Liver (tissue), 9 donors: Measurements from ENCODE around the gene DCAF11. TPM values are rescaled to one million over a fixed set of nuclear protein-coding genes. Genes with fewer than 3 reads are reported as not detected.

Experiments
- DNase-seq: peaks from one replicate; pipeline ENCODE4 v3.0.0-alpha.2; 2017; ENCODE audit warnings: low spot score
- H3K27ac ChIP-seq, 2 donors: one replicate each; pipeline ENCODE4 v1.7.0; 2013; ENCODE audit warnings: inconsistent platforms in 2 of 2, low read length in 2 of 2, control low read depth in 1 of 2, low read depth in 1 of 2, mild to moderate bottlenecking in 1 of 2
- H3K27me3 ChIP-seq, 4 donors: one replicate each; pipeline versions ENCODE4 v1.6.1 to v1.7.0; 2013; ENCODE audit warnings: low read length in 3 of 4, inconsistent platforms in 1 of 4, mild to moderate bottlenecking in 1 of 4, moderate library complexity in 1 of 4; ENCODE audit not compliant: control insufficient read depth in 4 of 4, insufficient read depth in 4 of 4
- H3K36me3 ChIP-seq, 4 donors: one replicate each; pipeline versions ENCODE4 v1.6.1 to v1.7.0; 2013; ENCODE audit warnings: low read length in 3 of 4, mild to moderate bottlenecking in 3 of 4, low read depth in 1 of 4, moderate library complexity in 1 of 4; ENCODE audit not compliant: control insufficient read depth in 4 of 4, insufficient read depth in 3 of 4
- H3K4me1 ChIP-seq, 4 donors: one replicate each; pipeline versions ENCODE4 v1.6.1 to v1.7.0; 2013; ENCODE audit warnings: low read length in 3 of 4, mild to moderate bottlenecking in 3 of 4, moderate library complexity in 1 of 4; ENCODE audit not compliant: control insufficient read depth in 4 of 4, insufficient read depth in 4 of 4
- H3K4me3 ChIP-seq, 3 donors: one replicate each; pipeline versions ENCODE4 v1.6.1 to v1.7.0; 2013; ENCODE audit warnings: low read length in 3 of 3, control low read depth in 1 of 3, low read depth in 1 of 3, mild to moderate bottlenecking in 1 of 3
- H3K9ac ChIP-seq, 2 donors: one replicate each; pipeline ENCODE4 v1.7.0; 2013; ENCODE audit warnings: low read length in 2 of 2, mild to moderate bottlenecking in 2 of 2, moderate library complexity in 2 of 2, control low read depth in 1 of 2, low read depth in 1 of 2
- H3K9me3 ChIP-seq, 4 donors: one replicate each; pipeline versions ENCODE4 v1.6.1 to v1.7.0; 2013; ENCODE audit warnings: low read length in 3 of 4; ENCODE audit not compliant: control insufficient read depth in 4 of 4
- ATF3 ChIP-seq: IDR thresholded peaks from 2 replicates; pipeline ENCODE4 v1.6.1; 2016; ENCODE audit warnings: antibody characterized with exemption
- CTCF ChIP-seq: fragments of 150-350 bp; IDR thresholded peaks from 2 replicates; pipeline ENCODE4 v1.5.1; 2017; ENCODE audit warnings: improper control_type of control experiment, low read depth, low read length; ENCODE audit not compliant: missing input control
- FOXA2 ChIP-seq: IDR thresholded peaks from 2 replicates; pipeline ENCODE4 v1.6.1; 2016; ENCODE audit warnings: antibody characterized with exemption
- GABPA ChIP-seq, 2 donors: IDR thresholded peaks in 1 of 2; conservative IDR thresholded peaks in 1 of 2; 2 replicates each; pipeline ENCODE4 v1.6.1; 2016; ENCODE audit warnings: antibody characterized with exemption in 2 of 2, mild to moderate bottlenecking in 1 of 2, moderate library complexity in 1 of 2
- JUND ChIP-seq, 2 donors: IDR thresholded peaks; 2 replicates each; pipeline ENCODE4 v1.6.1; 2016; ENCODE audit warnings: antibody characterized with exemption in 2 of 2
- MAX ChIP-seq: IDR thresholded peaks from 2 replicates; pipeline ENCODE4 v1.6.1; 2016; ENCODE audit warnings: antibody characterized with exemption
- NR2F2 ChIP-seq: IDR thresholded peaks from 2 replicates; pipeline ENCODE4 v1.6.1; 2016; ENCODE audit warnings: antibody characterized with exemption
- RAD21 ChIP-seq, 2 donors: IDR thresholded peaks; 2 replicates each; pipeline ENCODE4 v1.6.1; 2016; ENCODE audit warnings: antibody characterized with exemption in 2 of 2, mild to moderate bottlenecking in 2 of 2
- REST ChIP-seq: IDR thresholded peaks from 2 replicates; pipeline ENCODE4 v1.6.1; 2016; ENCODE audit warnings: antibody characterized with exemption, mild to moderate bottlenecking
- RXRA ChIP-seq, 2 donors: IDR thresholded peaks; 2 replicates each; pipeline ENCODE4 v1.6.1; 2017 to 2018; ENCODE audit warnings: antibody characterized with exemption in 2 of 2, mild to moderate bottlenecking in 1 of 2
- SP1 ChIP-seq: IDR thresholded peaks from 2 replicates; pipeline ENCODE4 v1.6.1; 2018; ENCODE audit warnings: antibody characterized with exemption, mild to moderate bottlenecking
- TAF1 ChIP-seq: conservative IDR thresholded peaks from 2 replicates; pipeline ENCODE4 v1.6.1; 2016; ENCODE audit warnings: antibody characterized with exemption, mild to moderate bottlenecking
- YY1 ChIP-seq: IDR thresholded peaks from 2 replicates; pipeline ENCODE4 v1.6.1; 2016; ENCODE audit warnings: antibody characterized with exemption, mild to moderate bottlenecking
- ZBTB33 ChIP-seq: IDR thresholded peaks from 2 replicates; pipeline ENCODE4 v1.6.1; 2016; ENCODE audit warnings: antibody characterized with exemption
- WGBS: extraction: QIAGEN DNeasy Blood & Tissue Kit; methylation state at CpG from one replicate; pipeline ENCODE4 v1.1.7; 2013; 5-methylcytosine and 5-hydroxymethylcytosine counted together
- polyA plus RNA-seq, 2 donors: library from polyadenylated mRNA; stranded (reverse) in 1 of 2; unstranded in 1 of 2; fragments of 200-250 nt in 1 of 2; fragments of >200 nt in 1 of 2; fragmentation: Nextera tagmentation in 1 of 2; extraction: Ambion mirVana in 1 of 2; gene quantifications; one replicate each; pipeline versions ENCODE4 v1.2.1 to v1.2.3, GENCODE V29; 2013 to 2015
- total RNA-seq, 2 donors: library from RNA; depleted of rRNA; stranded (reverse); fragments of >200 nt; gene quantifications; one replicate each; pipeline ENCODE4 v1.2.3, GENCODE V29; 2014
- donor health status: healthy.
- donor health status: healthy.
- donor health status: healthy.
- donor health status: healthy.
- donor health status: healthy.

DCAF11 gene
- total and polyA plus RNA-seq, 4 donors = 30.1 to 312 (median 167) TPM

GRCh38 chr14:24130717-24131548, 16.4 kb downstream of the DCAF11 start (continued):
- no peak for TF ChIP-seq ATF3
- TF ChIP-seq RAD21 (IDR thresholded peaks at IDR 0.05) = peak; percentile 10 to 34
- TF ChIP-seq CTCF = no peak
- peak; percentile 88 for TF ChIP-seq SP1
- no peak for TF ChIP-seq TAF1
- peak; percentile 79 to 89 for TF ChIP-seq RXRA (IDR thresholded peaks at IDR 0.05)
- TF ChIP-seq MAX = peak; percentile 61

- Histone ChIP-seq H3K4me1 (peaks cover 7 to 40% (median 31%) of the 10 kb centered on the region in 4 donors), H3K9me3 (no peaks in the 10 kb centered on the region), H3K27ac (peak overlapping the region; percentile 72 to 83), H3K9ac (peak overlapping the region in 1 of 2 donors; percentile 62), H3K36me3 (no peaks in the 10 kb centered on the region), H3K27me3 (no peaks in the 10 kb centered on the region), H3K4me3 (peak overlapping the region in 1 of 3 donors; percentile 30)
- 42% methylated on average over 15 of the region's 15 CpGs for WGBS
- no peak for TF ChIP-seq REST
- no peak for TF ChIP-seq ATF3
- TF ChIP-seq ZBTB33 = no peak
- no peak for TF ChIP-seq NR2F2
- TF ChIP-seq FOXA2 = no peak
- TF ChIP-seq RXRA (IDR thresholded peaks at IDR 0.05) = no peak
- TF ChIP-seq GABPA (IDR thresholded peaks at IDR 0.05 in 1 of 2, conservative IDR thresholded peaks at IDR 0.05 in 1 of 2) = no peak
- no peak for TF ChIP-seq MAX
- TF ChIP-seq CTCF = no peak
- no peak for TF ChIP-seq RAD21 (IDR thresholded peaks at IDR 0.05)
- no peak for TF ChIP-seq YY1
- no peak for TF ChIP-seq JUND (IDR thresholded peaks at IDR 0.05)
- no peak for DNase-seq
These were observed 17.0 kb downstream of the DCAF11 start for GRCh38 chr14:24131549-24131966.
